ENCODE results near the gene GFOD1. TPM values are rescaled to one million over a fixed set of nuclear protein-coding genes. Genes with fewer than 3 reads are reported as not detected.
A peak's percentile ranks its signal among the peaks of the same experiment; 100 is the strongest.

GFOD1 gene
- total and polyA plus RNA-seq, 11 donors: 16.2 to 65.8 (median 41.5) TPM

GRCh38 chr6:13415283-13415682 is 72.1 kb downstream of the GFOD1 start:
- WGBS, 4 donors: 76 to 78% (median 77%) methylated on average over 5 of the region's 5 CpGs
- Histone ChIP-seq H3K4me1 (peaks cover 18 to 98% (median 83%) of the 10 kb centered on the region in 12 donors), H3K36me3 (no peaks in the 10 kb centered on the region), H3K27ac (peak overlapping the region in 11 of 12 donors; percentile 38 to 93 (median 77)), H3K9me3 (peaks cover 0 to 4% (median 0%) of the 10 kb centered on the region in 12 donors), H3K27me3 (no peaks in the 10 kb centered on the region), H3K4me3 (no peak overlapping the region)
- TF ChIP-seq POLR2A (IDR thresholded peaks at IDR 0.05): no peak
- TF ChIP-seq CTCF (IDR thresholded peaks at IDR 0.05): no peak
- intact Hi-C loops (cut with DNase I): loop anchor here in 5 of 10 donors (5.0 to 10.0 kb wide), 5 partner anchors 70 to 120 kb away; partner anchors contain the start of gene GFOD1 (in 3 of the 5)
- ATAC-seq: no peak
- no peak for DNase-seq

- intact Hi-C loops (cut with DNase I): loop anchor here in 4 of 10 donors (5.0 to 10.0 kb wide), 4 partner anchors 71 to 123 kb away; partner anchors contain the start of gene GFOD1 (in 2 of the 4)
- peak in 4 of 5 donors; percentile 57 to 86 (median 70) for DNase-seq
- peak; percentile 75 to 84 (median 80) for ATAC-seq
- H3K4me1 ChIP-seq: peaks cover 7 to 96% (median 76%) of the 10 kb centered on the region in 12 donors
- no peaks in the 10 kb centered on the region for H3K36me3 ChIP-seq
- H3K27me3 ChIP-seq: no peaks in the 10 kb centered on the region
- H3K27ac ChIP-seq: peak overlapping the region; percentile 61 to 93 (median 76)
- 43 to 57% (median 45%) methylated on average over 7 of the region's 7 CpGs for WGBS, 4 donors
- TF ChIP-seq POLR2A (IDR thresholded peaks at IDR 0.05): no peak
- TF ChIP-seq CTCF (IDR thresholded peaks at IDR 0.05): peak in 1 of 12 donors; percentile 33
- H3K4me3 ChIP-seq: no peak overlapping the region
- H3K9me3 ChIP-seq: peaks cover 0 to 4% (median 0%) of the 10 kb centered on the region in 12 donors
These were observed 73.4 kb downstream of the GFOD1 start for GRCh38 chr6:13413900-13414555.

- H3K27me3 ChIP-seq: no peaks in the 10 kb centered on the region
- DNase-seq: peak in 1 of 5 donors; percentile 59
- peaks cover 7 to 94% (median 72%) of the 10 kb centered on the region in 12 donors for H3K4me1 ChIP-seq
- WGBS, 4 donors: 34 to 58% (median 44%) methylated on average over 3 of the region's 3 CpGs
- no peak overlapping the region for H3K4me3 ChIP-seq
- H3K36me3 ChIP-seq: no peaks in the 10 kb centered on the region
- H3K9me3 ChIP-seq: peaks cover 0 to 4% (median 0%) of the 10 kb centered on the region in 12 donors
- H3K27ac ChIP-seq: peak overlapping the region; percentile 59 to 93 (median 76)
- intact Hi-C loops (cut with DNase I): loop anchor here in 4 of 10 donors (5.0 to 10.0 kb wide), 4 partner anchors 71 to 124 kb away; partner anchors contain the start of gene GFOD1 (in 2 of the 4)
- ATAC-seq: peak; percentile 57 to 77 (median 68)
- no peak for TF ChIP-seq CTCF (IDR thresholded peaks at IDR 0.05)
These were observed 73.9 kb downstream of the GFOD1 start for GRCh38 chr6:13413466-13413862.

Data from heart left ventricle (tissue), 16 donors.